D721Med (cell line): ENCODE data around the gene ANXA8.
"Not testable (repeated sequence)": the region's sequence is repeated elsewhere in the genome, so short reads cannot be mapped to it uniquely, and the experiment has no call there.

Experiments used
- DNase-seq: peaks from one replicate; pipeline ENCODE4 v3.0.0; 2011; ENCODE audit warnings: low spot score; ENCODE audit not compliant: insufficient read length
- FAIRE-seq: peaks from 2 replicates; lab custom pipeline; 2011; peaks lifted over from hg19 to GRCh38; lab: Jason Lieb, UNC
- CTCF ChIP-seq: IDR thresholded peaks from 2 replicates; pipeline ENCODE4 v1.5.1; 2012; ENCODE audit warnings: mild to moderate bottlenecking, control low read depth; ENCODE audit not compliant: insufficient read depth; ENCODE audit errors: missing control alignments

ANXA8 gene

GRCh38 chr10:47467957-47468356, 16.0 kb downstream of the ANXA8 start:
- FAIRE-seq, result not testable (repeated sequence)

GRCh38 chr10:47467458-47467857, 16.5 kb downstream of the ANXA8 start:
- DNase-seq, FAIRE-seq: not testable (repeated sequence)

More at GRCh38 chr10:47467957-47468356, 16.0 kb downstream of the ANXA8 start:
- DNase-seq, result not testable (repeated sequence)

- not testable (repeated sequence) for DNase-seq, FAIRE-seq
Measured at GRCh38 chr10:47465216-47465917, 18.5 kb downstream of the ANXA8 start.

- DNase-seq, FAIRE-seq: not testable (repeated sequence)
Measured at GRCh38 chr10:47462577-47463358, 21.1 kb downstream of the ANXA8 start.

GRCh38 chr10:47461261-47461687, 22.6 kb downstream of the ANXA8 start:
- TF ChIP-seq CTCF, result peak; percentile 7
- not testable (repeated sequence) for DNase-seq, FAIRE-seq

- DNase-seq (no peak), FAIRE-seq (no peak)
- TF ChIP-seq CTCF, result no peak
Measured at GRCh38 chr10:47458466-47459154, 25.3 kb downstream of the ANXA8 start.

GRCh38 chr10:47457826-47458225, 26.1 kb downstream of the ANXA8 start:
- DNase-seq (no peak), FAIRE-seq (no peak)
- TF ChIP-seq CTCF, result no peak

GRCh38 chr10:47457528-47457820, 26.4 kb downstream of the ANXA8 start:
- no peak for TF ChIP-seq CTCF
- DNase-seq (no peak), FAIRE-seq (no peak)
